HG02973 (cell line): ENCODE results near the gene PAPSS2.

Source experiments
- ATAC-seq: cut with Tn5 transposase; IDR thresholded peaks from one replicate; pipeline ENCODE4 v1.9.1; 2021; ENCODE audit warnings: moderate library complexity; ENCODE audit not compliant: unreplicated experiment

Gene PAPSS2

GRCh38 chr10:87669752-87670151 lies 10.1 kb downstream of the PAPSS2 start:
- no peak for ATAC-seq

GRCh38 chr10:87670586-87670985 lies 10.9 kb downstream of the PAPSS2 start:
- ATAC-seq, result no peak

DNA sequence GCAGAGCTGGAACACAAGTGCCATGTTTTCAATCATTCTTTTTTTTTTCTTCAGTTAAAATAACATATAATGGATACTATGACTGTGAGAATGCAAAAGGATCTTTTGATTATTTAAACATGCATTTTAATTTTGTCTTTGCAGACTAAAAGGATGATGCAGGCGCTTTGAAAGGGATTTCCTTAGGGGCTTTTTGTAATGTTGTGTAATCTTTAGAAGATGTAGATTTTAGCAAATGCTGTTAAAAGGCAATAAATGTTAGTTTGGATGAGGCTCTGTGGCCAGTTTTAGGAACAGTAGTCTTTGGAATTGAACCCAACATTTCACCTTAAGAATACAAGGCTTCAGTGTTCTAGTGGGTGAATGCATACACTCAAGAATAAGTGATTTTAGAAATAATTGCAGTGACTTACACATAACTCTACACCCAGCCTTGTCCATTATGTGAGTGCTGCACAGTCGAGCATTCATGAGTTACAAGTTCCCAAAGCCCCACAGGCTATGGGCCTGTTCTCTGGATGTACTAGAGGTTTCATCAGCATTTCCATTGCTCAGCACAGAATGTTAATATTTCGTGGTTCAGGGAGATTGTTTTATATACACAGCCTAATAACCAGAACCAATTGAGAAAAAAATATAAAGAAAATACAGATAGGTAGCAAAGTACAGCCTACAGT lies 11.6 kb downstream of the PAPSS2 start:
- ATAC-seq, result no peak

DNA sequence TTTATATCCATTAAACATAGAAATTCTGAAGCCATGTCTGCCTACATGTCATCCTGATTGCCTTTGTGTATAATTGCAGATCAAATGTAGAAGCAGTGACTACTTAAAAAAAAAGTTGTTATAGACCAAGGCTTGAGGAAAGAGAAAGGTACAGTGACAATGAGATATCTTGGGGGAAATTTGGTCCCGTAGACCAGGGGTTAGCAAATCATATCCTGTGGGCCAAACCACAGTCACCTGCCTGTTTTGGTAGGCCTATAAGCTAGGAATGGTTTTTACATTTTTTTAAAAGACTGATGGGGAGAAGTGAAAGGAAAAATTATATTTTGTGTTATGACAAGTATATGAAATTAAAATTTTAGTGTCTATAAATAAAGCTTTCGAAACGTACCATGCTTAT lies 12.9 kb downstream of the PAPSS2 start:
- no peak for ATAC-seq

- no peak for ATAC-seq
Observed at GRCh38 chr10:87674943-87675342, 15.3 kb downstream of the PAPSS2 start.

DNA sequence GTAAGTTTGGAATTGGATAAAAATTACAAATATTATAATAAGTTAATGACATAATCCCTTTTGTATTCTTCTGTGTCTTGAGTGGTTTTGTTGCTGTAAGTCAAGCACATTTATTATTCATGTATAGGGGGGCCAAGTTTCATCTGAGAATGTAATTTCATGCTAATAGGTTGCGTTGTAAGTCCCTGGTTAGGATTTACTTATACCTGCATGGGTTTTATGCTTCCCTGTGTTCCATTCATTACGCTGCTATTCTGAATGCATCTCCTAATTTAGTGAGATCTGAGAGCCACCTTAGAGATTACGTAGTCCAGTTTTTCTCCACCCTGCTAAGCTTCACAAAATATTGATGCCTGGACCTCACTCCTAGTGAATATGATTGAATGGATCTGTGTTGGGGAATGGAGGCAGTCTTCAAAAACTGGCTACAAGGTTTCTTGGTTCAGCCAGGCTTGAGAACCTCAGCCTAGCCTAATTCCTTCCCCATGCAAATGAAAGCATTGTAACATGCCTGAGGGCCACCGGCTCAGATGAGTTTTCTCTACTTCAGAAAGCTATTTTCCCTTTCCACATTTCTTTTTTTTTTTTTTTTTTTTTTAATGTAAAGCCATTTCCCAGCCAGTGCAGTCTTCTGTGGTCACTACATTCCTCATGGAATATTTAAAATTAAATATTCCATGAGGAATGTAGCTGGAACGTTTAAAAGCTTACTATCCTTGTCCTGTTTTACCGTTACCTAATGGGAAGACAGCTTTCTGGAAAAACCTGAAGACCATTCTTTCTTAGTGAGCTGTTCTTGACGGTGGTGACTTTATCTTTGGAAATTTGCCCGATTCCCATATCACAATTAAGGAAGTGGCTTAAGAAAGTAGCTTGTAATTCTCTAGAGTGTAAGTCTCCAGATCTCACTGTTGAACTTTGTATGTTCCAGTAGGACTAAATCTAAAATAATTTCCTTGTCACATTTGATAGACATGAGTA lies 16.0 kb downstream of the PAPSS2 start:
- ATAC-seq, result no peak

DNA sequence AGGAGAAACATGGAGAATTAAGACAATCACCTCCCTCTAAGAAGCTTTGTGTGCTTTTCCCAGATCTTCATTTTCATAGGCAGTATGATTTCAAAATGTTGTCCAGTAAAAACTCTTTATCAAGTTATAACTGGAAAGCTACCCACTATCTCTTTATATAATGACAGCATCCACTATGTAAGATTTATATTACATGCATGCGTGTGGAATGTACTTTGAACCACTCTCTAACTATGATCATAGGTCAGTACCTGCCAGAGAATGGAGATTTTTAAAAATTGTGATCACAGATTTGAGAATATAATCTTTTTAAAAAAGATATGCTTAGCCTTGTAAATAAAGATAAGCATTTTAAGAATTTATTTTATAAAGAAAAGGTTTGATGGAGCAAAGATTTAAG lies 17.9 kb downstream of the PAPSS2 start:
- no peak for ATAC-seq

DNA sequence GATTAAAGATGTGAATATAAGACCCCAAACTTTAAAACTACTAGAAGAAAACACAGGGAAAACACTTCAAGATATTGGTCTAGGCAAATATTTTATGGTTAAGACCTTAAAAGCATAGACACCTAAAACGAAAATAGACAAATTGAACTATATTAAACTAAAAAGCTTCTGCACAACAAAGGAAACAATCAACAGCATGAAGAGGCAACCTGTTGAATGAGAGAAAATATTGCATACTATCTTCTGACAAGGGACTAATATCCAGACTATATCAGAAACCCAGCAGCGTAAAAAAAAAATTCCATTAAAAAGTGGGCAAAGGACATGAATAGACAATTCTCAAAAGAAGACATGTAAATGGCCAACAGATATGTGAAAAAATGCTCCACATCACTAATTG lies 18.6 kb downstream of the PAPSS2 start:
- ATAC-seq, result no peak

GRCh38 chr10:87683356-87683755 lies 23.7 kb downstream of the PAPSS2 start:
- ATAC-seq, result no peak

GRCh38 chr10:87684001-87684638 lies 24.4 kb downstream of the PAPSS2 start:
- no peak for ATAC-seq

DNA sequence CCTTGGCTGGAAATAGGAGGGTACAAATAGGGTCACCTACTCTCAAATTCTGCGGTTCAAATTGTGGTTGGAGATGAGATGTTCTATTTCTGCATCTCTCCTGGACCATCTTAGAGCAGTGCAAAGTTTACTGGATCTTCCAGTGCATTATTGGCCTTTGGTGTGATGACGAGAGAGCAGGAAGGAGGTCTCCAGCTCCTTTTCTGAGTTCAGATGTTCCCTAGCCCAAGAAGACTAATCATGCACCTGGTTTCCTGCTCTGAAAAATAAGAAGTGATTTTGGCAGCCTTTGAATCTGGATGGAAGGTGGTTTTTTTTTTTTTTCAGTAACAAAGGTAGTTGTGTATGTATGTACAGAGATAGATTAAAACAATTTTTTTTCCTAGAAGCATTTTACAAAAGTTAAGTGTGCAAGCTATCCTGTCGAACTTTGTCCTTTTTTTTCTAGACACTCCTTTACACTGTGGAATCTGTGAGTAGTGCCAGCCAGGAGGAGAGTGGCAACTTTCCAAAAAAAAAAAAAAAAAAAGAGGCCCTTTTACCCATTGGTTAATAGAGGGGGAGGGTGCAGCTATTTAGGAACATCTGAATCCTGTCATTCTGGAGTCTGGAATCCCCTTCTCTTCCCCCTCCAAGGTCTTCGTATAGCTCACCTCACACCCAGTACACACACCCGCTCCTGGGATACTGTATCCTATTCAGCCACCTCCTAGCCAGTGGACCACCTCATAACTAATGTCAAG lies 26.3 kb downstream of the PAPSS2 start:
- ATAC-seq, result no peak

DNA sequence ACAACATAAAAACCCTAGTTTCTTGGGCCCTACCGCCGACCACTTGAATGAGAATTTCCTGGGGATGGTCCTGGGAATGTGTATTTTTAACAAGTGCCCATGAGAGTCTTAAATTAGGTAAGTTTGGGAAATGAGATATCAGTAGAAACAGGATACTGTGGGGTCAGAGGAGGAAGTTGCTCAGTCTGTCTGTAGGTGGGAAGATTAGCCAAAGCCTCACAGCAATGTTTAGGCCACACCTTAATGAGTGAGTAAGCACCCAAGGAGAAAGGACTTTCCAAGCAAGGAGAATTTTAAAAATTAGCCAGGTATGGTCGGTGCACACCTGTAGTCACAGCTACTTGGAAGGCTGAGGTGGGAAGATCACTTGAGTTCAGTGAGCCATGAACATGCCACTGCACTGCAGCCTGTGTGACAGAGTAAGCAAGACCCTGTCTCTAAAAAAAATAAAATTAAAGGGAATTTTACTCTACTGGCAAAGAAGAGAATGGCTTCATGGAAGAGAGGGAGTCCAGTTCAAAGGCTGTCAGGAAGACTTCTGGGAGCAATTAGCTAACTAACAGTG lies 31.9 kb downstream of the PAPSS2 start:
- ATAC-seq, result no peak

- no peak for ATAC-seq
Observed at GRCh38 chr10:87692956-87693484, 33.3 kb downstream of the PAPSS2 start.

DNA sequence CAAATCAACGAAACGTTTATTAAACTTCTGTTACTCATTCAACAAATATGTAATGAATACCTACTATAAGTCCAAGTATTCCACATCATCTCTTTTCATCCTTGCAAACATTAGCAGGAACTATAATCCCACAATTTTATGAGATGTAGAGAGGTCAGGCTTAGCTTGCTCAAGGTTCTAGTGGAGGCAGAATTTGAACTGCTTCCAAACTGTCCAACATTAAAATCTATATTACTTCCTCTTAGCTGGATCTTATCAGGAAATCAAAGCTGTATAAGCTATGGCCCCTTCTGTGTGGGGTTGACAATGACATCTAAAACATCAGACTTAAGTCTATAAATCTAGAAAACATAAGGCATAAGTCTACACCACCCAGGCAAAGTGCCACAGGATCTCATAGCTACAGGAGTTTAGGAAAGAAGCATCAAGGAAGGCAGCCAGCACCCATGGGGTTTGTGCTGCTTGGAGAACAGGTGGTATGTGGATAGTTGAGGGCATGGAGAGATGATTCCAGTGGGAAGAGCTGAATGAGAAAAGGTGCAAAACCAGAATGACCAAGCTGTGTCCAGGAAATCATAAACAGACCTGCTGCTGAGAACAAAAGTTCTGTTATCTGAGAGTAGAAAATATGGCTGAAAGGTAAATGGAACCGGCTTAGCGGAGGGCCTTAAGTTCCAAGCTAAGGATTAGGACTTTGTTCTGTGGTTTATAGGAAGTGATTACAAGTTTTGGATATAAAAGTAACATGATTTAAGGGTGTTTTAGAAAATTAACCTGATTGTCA lies 34.5 kb downstream of the PAPSS2 start:
- ATAC-seq, result no peak

- ATAC-seq, result no peak
Observed at GRCh38 chr10:87695074-87695473, 35.4 kb downstream of the PAPSS2 start.

DNA sequence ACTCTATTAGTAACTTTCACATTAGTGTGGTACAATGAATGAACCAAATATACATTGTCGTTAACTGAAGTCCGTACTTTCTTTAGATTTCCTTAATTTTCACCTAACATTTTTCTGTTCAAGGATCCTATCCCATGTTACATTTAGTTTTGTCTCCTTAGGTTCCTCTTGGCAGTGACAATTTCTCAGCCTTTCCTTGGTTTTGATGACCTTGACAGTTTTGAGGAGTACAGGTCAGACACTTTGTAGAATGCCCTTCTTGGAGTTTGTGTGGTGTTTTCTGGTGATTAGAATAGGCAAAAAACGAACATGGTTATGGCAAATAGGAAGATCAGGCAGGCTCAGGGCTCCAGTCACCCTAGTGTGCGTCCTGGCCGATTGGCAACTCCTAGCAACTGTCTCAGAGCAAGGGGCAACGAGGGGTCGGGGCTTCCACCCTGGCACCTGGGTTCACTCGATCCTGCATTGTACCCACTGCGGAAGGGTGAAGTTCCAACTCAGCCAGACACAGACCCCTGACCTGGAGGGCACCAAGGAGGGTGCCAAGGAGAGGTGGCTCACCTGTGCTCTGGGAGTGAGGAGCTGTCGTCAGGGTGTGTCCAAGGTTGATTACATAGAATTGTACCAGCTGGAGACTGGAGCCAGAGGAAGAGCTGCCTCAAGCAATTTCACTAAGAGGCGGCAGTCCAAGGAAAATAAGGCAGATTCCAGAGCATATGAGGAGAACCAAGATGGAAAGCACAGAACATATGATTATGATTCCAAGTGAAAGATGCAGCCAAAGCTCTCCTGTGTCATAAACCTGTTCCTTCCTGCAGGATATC lies 37.5 kb downstream of the PAPSS2 start:
- ATAC-seq, result no peak

GRCh38 chr10:87700031-87700796 lies 40.5 kb downstream of the PAPSS2 start:
- ATAC-seq, result no peak
